Activated CD4-positive, alpha-beta T cell treated with anti-CD3 and anti-CD28 coated beads, Interleukin-10, Interleukin-2, amounts not matched to agents 100 ng/mL and 50 ng/mL, durations not matched to agents 16 hours and 8 hours (primary cell): ENCODE measurements around the gene SRRD.
"Not testable (repeated sequence)": the region's sequence is repeated elsewhere in the genome, so short reads cannot be mapped to it uniquely, and the experiment has no call there.

Experiments used
- DNase-seq: peaks from one replicate; pipeline ENCODE4 v3.0.0-alpha.2; 2020

The SRRD gene, protein sequence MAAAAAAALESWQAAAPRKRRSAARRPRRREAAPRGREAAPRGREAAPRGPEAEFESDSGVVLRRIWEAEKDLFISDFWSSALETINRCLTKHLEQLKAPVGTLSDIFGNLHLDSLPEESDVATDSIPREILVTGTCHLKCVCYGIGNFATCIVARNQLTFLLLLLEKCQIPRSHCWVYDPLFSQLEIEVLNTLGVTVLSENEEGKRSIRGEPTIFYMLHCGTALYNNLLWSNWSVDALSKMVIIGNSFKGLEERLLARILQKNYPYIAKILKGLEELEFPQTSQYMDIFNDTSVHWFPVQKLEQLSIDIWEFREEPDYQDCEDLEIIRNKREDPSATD

DNA sequence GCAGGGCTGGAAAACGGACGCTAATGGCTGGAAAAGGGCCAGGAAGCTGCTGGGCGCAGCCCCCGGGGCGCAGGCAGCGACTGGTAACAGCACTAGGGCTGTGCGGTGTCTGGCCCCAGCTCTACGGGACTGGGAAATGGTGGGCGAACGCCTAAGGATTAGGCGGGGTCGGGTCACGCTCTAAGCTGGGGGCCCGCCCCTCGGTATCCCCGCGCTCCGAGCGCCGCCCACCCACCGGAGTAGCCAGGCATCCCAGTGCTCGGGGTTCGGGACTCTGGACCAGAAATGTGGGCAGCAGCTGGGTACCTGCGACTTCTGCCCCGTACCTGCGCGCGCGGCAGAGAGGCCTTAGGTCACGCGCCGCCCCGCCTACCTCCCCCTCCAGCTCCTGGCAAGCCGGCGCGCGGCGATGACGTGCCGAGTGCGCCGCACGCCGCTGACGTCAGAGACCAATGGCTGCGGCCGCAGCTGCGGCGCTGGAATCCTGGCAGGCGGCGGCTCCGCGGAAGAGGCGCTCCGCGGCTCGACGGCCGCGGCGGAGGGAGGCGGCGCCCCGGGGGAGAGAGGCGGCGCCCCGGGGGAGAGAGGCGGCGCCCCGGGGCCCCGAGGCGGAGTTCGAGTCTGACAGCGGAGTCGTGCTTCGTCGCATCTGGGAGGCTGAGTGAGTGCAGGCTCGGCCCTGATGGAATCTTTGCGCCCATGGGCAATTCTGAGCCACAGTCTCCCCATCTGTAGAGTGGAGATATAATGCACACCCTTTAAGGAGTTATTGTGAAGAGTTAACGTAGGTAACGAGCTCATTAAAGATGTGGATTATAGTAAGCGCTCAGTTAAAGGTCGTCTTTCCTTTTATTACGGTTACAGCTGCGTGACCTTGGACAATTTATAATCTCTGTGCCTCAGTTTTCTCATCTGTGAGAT lies at the start of gene SRRD, which contains the start of gene HPS4:
Gene SRRD, plus strand, starts transcription at position 439 of the 921 bp plus-strand sequence. Its CDS starts 14 bp downstream, at position 453.
Gene HPS4, minus strand, starts transcription at position 345 of the 921 bp plus-strand sequence. CDS start 2,021 bp downstream, outside the sequence.
- peak; percentile 94 for DNase-seq

DNA sequence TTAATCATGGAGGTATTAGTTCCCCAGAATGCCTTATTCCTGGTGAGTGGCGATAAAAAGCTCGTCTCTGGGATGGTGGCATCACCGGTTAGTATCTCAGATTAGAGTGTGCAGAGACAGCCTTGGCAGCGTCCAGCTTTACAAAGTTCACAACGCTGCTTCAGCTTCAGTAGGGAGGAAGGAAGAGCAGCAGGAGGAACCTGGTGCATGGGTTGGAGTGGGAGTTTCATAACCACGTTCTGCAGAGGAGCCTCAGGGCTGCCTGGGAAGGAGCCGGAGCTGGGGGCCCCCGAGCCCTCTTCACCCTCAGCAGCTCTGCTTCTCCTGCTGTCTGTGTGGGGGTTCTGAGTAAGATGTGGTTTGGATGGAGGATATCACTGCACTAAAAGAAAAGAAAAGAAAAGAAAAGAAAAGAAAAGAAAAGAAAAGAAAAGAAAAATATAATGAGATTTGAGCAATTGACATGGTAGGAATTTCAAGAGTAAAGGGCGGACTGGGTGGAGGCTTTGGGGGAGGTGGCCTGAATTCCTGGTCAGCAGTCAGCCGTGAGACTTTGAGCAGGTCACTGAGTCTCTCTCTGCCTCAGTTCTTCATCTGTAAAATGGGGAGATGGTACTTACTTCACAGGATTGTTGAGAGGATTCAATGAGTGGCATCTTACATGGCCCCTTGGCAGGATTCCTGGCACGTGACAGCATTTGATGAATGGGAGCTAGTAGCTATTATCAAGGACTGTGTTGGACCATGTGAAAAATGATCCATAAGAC lies 48.2 kb upstream of the SRRD start:
- DNase-seq: no peak

DNA sequence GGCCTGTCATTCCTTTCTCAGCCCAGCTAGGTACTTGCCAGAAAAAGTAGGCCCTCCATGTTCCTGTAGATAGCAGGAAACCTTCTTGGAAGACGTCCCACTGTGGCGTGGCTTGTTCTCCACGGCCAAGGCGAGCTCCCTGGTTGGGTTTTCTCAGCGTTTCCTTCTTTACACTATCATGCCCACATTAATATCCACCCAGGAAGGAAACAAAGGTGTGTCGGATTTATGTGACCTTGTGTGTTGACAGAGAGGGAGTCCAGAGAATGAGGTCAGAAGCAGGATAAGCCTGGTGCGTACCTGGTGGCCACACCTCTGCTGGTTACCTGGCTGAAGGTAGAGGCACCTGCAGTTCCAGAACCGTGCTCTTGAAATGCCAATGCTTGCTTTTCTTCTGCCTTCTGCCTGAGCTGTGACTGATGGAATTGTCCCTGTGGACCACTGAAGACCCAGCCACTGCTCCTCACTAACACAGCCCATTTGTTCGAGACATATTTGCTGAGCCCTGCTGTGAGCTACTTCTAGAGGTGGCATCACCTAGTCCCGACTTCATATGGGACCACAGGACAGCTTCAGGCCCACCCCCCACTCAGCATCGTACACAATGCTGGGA lies 46.7 kb upstream of the SRRD start:
- no peak for DNase-seq

DNA sequence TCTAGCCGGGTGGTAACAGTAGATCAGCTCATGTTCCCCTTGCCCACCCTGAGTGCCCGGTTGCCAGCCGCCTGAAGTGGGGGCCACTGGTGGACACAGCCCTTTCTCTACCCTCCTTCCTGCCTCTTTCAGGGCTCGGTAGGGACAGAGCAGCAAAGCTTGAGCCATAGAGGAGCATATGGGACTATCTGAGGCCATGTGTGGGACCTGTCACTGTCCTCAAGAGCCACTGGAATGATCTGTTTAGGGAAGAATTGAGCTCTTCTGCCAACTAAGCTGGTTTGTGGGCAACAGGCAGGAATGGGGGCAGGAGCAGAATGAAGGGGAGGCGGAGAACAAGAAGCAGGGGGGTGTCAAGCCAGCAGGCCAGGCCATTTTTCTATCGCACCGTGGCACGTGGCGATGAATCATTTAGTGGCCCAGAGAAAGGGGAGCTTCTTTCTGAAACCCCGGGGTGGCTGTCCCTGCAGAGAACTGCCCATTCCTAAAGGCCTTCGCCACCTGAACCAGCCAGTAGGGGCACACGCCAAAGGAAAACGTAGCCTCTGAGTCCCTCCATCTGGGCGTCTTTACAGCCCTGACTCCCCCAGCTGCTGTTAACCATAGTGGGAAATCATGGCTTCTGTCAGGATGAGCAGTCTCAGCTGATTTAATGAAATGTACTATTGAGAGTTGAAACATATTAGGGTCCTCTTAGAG lies 45.8 kb upstream of the SRRD start:
- no peak for DNase-seq

DNA sequence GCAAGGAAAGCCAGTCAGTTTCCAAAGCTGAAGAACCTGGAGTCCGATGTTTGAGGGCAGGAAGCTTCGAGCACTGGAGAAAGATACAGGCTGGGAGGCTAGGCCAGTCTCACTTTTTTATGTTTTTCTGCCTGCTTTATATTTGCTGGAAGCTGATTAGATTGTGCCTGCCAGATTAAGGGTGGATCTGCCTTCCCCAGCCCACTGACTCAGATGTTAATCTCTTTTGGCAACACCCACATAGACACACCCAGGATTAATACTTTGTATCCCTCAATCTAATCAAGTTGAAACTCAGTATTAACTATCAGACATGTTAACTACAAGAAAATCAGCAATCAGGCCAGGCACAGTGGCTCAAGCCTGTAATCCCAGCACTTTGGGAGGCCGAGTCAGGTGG lies 44.9 kb upstream of the SRRD start:
- DNase-seq: not testable (repeated sequence)

DNA sequence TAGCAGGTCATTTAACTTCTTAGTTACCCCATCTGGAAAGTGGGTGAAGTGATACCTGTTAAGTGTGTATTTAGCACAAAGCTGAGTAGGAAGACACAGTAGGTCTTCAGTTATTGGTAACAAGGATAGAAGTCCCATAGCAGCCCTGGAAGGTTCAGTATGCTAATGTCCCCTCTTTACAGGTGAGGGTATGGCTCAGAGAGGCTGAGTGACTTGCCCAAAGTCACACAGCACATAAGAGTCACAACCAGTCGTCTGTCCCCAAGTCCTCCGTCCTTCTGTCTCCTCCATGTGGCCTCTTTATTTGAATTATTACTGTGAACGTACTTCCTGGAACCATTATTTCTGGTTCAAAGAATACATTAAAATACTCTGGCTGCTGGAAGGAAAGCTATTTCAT lies 44.1 kb upstream of the SRRD start:
- no peak for DNase-seq

DNA sequence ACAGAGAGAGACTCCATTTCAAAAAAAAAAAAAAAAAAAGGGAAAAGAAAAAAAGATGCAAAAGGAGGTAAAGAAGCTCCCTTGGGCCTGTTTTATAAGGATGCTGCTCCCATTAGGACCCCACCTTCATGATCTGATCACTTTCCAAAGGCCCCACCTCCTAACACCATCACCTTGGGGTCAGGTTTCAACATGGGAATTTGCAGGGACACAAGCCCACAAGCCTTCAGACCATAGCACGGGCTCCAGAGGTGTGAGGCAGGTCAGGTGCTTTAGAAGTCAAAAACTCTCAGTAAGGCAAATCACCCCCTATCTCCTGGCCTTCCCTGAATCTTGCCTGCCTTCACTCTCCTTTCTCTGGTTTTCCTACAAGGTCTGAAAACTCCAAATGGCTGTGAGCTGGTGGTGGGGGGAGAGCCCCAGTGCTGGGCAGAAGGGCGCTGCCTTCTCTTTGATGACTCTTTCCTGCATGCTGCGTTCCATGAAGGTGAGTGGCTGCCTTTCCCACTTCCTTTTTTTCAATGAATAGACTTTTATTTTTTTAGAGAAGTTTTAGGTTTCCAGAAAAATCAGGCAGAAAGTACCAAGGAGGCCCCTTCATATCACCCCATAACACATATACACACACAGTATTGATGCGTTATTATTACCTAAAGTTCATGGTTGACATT lies 41.5 kb upstream of the SRRD start:
- no peak for DNase-seq

DNA sequence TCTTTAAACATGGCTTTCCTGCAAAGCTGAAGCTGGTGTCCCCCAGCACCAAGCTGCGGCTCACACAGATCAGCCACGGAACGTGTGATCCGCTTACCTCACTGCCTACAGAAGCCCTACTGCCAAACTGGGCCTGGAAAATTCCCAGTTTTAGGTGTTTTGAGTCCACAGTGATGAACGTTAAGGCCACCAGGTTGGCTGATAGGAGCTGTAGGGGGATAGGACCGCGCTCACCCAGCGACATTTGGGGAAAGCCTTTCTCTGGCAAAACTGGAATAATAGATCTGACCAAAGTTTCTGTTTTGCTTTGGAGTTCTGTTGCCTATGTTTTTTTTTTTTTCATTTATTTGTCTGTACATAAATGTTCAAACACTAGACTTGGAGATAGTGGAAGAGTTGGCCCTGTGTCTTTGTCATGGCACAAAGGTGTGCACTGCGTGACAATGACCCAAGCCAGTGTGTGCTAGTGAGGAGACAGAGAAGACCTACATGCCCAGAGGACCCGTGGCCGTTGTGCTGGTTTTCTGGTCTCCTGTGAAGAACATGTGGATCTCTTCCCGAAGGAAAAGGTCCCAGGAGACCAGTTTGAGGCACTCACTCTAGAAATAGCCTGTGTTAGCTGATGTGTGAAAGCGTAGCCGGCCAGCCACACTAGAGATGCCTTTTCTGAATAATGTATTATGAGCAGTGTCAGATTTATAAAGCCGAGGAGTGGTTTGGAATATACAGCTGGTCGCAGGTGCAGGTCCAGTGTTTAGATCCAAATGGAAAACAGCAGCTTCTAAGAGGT lies 39.6 kb upstream of the SRRD start:
- DNase-seq: no peak

DNA sequence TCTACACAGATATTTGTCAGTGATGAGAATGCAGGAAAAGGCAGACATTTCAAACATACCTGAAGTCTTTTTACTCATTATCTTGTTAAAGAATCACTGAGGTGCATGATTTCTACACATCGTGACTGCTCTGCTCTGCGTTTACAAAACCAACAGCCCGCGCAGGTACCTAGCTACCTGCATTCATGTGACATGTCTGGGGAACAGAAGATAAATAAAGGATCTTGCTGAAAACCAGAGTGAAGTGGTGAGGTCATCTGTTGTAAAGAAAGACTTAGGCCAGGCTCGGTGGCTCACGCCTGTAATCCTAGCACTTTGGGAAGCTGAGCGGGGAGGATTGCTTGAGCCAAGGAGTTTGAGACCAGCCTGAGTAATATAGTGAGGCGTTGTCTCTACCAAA lies 38.9 kb upstream of the SRRD start:
- no peak for DNase-seq

DNA sequence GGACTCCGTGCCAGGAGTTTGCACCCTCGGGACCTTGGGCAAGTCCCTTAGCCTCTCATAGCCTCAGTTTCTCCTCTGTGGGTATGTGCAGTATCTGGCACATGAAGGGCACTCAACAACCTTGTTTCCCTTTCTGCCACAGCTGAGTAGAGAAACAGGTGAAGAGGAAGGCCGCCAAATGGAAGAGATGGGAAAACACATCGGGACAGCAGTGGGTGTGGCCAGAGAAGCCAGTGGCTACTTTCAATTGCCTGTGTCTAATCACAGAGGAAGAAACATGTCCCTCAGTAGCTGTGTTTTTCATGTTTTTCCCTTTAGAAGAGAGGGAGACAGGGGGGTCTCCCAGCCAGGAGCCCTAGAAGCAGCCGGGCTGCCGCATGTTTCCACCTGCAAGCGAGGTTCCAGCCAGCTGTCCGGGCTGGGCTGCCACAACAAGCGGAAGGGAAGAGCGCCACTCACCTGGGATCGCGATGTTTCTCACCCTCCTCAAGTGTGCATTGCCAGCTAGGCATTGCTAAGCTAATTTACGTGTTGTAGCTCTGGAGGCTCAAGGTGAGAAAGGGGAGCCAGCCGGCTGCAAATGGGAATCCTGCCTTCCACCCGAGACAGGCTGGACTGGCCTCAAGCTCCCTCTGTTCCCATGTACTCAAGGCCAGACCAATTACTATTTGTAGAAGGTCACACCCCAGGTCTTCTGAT lies 38.0 kb upstream of the SRRD start:
- DNase-seq: no peak

DNA sequence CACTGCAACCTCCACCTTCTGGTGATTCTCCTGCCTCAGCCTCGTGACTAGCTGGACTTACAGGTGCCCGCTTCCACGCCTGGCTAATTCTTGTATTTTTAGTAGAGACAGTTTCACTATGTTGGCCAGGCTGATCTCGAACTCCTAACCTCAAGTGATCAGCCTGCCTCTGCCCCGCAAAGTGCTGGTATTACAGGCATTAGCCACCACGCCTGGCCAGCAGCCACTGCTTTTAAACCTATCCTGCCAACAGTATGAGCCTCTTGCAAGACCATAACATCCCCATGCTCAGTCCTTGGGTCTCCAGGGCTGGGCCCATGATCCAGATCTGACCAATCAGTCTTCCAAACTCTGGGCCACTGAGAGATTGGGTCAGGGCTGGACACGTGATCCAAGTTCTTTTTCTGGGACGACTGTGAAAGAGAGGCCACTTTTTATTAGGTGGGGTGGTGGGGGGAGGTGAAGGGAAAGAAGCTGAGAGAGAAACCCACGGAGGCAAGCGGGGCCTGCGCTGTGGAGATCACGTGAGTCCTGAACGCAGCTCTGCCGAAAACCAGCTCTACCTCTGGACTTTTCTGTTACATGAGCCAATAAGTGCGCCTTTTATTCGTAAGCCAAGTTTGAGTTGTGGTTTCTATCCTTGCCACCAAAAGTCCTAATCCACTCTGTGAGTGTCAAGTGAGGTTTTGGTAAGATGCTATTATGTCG lies 36.7 kb upstream of the SRRD start:
- no peak for DNase-seq

DNA sequence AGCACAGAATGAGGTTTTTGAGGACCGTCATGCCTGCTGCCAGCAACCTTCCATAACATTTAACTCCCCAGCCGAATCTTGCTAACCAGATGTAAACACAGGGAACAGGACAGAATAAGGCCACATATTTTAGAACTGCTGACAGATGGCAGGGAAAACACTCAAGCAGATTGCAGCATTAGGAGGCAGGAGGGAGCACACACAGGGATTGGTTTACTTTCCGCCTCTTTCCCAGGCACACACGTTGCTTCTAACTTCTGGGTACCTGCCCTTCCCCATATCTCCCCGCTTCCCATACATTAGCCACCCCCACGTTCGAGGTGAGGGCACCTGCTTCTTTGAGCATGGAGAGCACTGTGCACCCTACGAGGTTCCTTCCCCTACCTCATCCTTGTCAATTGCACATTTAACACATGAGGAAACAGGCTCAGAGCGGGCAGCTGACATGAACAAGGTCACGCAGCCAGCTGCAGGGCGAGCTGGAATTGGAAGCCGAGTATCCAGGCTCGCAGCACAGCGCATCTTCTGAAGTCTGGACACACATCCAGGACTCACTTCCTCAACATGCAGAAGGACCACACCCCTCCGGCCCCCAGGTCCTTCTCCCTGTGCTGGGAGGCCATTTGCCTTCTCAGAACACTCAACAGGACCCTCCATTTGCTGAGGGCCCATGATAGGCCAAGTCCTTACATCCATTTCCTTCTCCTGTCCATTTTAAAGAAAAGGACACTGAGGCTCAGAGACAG lies 35.9 kb upstream of the SRRD start:
- DNase-seq: no peak

DNA sequence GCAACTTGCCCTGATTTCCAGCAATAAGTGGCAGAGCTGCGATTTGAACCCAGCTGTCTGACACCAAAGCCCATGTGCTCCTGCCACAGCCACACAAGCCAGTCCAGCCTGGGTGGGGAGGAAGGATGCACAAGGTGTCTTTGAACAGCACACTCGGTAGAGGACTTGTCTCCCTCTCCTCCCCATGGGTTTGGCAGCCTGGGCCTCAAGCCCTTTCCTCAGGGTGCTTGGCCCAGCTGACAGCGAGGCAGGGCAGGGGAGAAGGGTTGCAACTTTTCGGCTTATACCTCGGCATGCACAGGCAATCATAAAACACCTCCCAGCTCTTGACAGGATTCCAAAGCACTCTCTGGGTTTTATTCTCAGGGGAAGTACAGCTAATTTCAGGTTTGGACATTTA lies 35.3 kb upstream of the SRRD start:
- no peak for DNase-seq

DNA sequence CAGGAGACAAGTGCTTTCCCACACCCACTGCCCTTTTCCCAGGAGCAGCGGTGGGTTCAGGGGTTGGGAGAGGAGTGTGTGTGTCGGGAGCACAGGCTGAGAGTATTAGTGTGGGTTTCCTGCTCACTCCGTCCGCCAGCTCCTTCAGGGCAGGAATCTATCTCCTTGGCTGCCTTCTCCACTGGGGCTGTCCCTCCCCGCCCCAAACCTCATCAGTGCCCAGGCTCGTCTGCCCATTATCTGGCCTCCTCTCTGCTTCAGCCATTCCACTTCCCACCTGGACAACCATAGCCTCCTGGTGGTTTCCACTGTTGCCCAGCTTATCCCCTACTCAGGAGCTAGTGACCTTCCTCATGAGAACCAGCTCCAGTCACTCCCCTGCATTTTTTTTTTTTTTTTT lies 34.7 kb upstream of the SRRD start:
- DNase-seq: no peak

DNA sequence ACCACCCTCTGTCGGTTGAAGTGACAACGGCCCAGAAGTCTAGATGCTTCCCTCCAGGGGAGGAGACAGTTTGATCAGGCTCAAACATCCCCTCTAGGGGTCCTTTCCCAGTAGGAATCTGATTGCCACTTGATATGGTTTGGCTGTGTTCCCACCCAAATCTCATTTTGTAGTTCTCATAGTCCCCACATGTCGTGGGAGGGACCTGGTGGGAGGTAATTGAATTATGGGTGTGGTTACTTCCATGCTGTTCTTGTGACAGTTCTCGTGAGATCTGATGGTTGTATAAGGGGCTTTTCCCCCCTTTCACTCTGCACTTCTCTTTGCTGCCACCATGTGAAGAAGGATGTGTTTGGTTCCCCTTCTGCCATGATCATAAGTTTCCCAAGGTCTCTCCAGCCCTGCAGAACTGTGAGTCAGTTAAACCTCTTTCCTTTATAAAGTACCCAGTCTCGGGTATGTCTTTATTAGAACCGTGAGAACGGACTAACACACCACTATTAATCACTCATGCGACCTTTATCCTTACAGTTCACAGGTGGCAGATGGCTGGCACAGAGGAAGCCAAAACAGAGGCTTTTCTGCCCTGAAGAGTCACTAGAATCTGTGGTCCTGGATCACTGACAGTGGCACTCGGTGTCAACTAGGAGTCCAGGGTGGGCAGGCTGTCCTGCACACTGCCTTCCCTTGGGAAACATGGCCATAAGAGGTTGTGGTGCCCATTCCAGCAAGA lies 33.1 kb upstream of the SRRD start:
- no peak for DNase-seq

DNA sequence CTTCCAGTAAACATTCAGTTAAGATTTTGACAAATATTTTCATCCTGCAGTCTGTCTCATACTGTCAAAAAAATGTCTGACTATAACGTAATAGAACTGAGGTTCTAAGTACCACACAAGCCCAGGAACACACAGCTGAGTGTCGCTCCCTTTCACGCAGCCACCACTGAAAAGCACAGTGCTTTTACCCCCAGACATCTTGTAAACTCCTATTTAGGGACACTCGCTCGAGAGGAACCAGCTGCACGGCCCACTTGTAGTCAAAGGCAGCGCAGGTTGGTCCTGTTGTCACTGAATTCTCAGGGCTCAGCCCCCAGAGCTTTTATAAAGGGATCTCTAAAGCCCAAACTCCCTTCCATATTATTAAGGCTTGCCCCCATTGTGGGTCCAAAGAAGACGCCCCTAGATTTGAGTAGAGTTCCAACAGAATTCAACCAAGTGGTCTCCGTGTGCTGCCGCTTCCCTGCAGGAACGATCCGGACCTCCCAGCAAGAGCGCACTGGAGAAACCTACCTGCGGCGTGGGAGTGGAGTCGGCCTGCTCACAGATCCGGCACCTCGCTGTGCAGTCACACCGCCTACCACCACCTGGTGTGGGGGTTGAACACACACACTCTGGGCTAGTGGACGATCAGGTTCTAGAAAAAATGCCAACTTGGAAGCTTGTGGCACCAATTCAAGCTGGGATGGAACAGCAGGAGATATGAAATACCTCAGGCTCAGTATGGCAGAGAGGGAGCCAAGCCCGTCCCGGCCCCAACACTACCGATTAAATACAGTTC lies 31.3 kb upstream of the SRRD start:
- no peak for DNase-seq

DNA sequence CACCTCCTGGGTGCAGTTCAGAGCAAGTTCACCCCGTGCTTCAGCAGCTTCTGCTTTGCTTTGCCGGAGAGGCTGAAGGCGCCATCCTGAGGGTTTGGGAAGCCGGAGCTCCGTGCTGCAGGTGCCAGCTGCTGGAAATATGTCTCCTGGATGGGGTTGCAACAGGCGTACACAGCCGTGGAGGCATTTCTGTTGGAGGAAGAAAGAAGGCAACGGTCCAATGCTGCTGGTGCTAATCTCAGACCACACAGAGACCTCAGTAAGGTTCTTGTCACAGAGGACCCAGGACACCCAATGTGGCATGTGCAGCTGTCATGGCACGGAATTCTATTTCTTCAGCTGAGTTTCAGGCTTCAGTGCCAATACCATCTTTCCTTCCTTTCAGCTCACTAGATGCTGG lies 30.5 kb upstream of the SRRD start:
- DNase-seq: no peak
